ENCODE measurements around the gene SMIM10L2A.

DNA sequence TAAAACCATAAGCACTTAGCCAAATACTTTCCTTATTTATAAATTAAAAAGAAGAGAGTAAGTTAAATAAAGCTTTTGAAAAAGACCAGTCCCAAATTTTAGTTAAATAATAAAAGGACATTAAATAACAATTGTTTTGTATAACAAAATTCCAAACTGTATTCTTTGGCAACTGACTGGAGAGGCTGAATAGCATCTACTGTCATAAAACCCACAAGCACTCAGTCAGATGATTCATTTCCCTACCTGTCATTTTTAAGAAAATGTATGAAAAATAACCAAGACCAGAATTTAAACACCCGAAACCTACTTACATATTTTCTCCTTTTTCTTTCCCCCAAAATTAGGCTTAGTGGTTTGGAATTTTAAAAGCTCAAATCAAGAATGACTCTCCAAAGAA is 32.5 kb upstream of the SMIM10L2A start:
- TF ChIP-seq, protein P1, sequence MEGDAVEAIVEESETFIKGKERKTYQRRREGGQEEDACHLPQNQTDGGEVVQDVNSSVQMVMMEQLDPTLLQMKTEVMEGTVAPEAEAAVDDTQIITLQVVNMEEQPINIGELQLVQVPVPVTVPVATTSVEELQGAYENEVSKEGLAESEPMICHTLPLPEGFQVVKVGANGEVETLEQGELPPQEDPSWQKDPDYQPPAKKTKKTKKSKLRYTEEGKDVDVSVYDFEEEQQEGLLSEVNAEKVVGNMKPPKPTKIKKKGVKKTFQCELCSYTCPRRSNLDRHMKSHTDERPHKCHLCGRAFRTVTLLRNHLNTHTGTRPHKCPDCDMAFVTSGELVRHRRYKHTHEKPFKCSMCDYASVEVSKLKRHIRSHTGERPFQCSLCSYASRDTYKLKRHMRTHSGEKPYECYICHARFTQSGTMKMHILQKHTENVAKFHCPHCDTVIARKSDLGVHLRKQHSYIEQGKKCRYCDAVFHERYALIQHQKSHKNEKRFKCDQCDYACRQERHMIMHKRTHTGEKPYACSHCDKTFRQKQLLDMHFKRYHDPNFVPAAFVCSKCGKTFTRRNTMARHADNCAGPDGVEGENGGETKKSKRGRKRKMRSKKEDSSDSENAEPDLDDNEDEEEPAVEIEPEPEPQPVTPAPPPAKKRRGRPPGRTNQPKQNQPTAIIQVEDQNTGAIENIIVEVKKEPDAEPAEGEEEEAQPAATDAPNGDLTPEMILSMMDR (conservative IDR thresholded peaks at IDR 0.05; ENCODE audit: low read depth, low read length), result no peak
- TF ChIP-seq POLR2A (IDR thresholded peaks at IDR 0.05; ENCODE audit: low read depth, low read length) (no peak), RAD21 (IDR thresholded peaks at IDR 0.05; ENCODE audit: low read length) (no peak), MAFK (IDR thresholded peaks at IDR 0.05; ENCODE audit: low read depth, low read length) (no peak), MAZ (IDR thresholded peaks at IDR 0.05; ENCODE audit: borderline replicate concordance, low read depth, low read length) (no peak)
